HG03520 (cell line): Measurements from ENCODE around the gene TERB1.

ENCODE experiments used
- ATAC-seq: cut with Tn5 transposase; IDR thresholded peaks from one replicate; pipeline ENCODE4 v1.9.1; 2021; ENCODE audit warnings: mild to moderate bottlenecking, moderate library complexity; ENCODE audit not compliant: unreplicated experiment

The TERB1 gene, protein sequence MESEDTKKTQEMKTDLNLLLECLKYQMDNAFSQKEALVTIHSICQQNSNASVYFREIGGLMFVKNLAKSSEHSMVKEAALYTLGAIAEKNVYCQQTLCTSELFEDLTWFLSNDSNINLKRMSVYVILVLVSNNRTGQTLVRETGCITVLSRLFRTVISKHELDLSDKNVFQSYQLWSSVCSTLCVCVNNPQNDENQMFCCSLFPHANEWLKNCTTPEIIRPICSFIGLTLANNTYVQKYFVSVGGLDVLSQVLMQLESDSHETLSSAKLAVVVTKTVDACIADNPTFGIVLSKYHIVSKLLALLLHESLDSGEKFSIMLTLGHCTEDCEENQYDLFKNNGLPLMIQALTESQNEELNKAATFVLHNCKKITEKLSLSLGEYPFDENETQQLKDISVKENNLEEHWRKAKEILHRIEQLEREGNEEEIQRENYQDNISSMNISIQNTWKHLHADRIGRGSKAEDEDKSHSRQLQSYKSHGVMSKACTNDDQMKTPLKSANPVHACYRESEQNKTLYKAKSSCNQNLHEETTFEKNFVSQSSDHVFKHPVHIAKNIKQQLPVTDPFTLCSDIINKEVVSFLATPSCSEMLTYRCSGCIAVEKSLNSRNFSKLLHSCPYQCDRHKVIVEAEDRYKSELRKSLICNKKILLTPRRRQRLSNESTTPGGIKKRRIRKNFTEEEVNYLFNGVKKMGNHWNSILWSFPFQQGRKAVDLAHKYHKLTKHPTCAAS

DNA sequence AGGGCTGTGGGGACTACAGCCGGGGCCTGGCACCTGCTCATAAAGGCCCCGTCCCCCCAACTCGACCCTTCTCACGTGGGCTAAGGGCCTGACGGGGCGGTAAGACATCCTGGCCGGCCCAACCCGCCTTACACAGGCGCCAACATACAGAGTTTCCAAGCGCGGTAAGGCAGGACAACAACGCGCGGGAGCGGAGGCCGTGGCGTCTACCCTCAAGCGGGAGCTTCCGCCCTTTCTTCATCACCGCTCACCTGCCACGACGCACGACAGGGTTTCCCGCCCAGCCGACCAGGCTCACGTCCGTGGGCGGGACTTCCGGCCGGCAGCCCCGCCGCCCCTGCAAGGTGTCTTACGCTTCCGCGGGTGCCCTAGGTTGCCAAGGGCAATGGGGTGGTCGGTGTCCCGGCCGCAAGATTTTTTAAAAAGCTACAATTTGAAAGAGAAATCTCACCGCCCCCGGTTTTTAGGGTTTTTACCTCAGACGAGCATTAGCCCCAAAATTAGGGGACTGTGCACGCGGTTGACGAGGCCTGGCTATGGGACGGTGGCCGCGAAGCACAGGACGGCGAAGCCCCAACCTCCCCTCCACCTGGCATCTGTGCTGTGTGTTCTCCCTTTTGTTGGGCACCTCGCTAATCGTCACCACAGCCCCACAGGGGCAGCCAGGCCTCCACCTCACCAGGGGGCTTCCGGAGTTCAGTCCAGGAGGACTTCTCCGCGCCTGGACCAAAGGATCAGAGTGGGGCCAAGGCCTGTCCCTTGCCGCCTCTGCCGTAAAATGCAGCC, at the start of gene TERB1:
TSS of gene TERB1 (minus strand) at position 265 of the 786 bp plus-strand sequence. CDS start 4,786 bp downstream, outside the sequence.
- ATAC-seq, result no peak

DNA sequence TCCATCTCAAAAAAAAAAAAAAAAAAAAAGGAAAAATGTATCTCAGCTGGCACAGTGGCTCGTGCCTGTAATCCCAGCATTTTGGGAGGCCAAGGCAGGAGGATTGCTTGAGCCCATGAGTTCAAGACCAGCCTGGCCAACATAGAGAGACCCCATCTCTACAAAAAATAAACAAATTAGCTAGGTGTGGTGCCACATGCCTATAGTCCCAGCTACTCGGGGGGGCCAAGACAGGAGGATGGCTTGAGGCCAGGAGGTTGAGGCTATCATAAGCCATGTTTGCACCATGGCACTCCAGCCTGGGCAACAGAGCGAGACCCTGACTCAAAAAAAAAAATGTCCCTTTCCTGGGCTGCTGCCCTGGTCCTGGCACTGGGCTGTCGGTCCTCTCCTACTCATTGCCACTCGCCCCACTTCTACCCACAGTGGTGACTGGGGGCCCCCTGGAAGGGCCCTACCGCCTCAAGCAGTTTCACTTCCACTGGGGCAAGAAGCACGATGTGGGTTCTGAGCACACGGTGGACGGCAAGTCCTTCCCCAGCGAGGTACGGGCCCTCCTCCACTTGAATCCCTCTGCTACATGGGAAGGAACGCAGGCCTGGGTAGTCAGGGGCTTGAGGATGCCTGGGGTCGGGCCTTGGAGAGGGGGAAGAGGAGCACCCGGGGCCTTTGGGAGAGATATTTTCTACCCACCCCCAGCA, 48.9 kb upstream of the TERB1 start:
- no peak for ATAC-seq

DNA sequence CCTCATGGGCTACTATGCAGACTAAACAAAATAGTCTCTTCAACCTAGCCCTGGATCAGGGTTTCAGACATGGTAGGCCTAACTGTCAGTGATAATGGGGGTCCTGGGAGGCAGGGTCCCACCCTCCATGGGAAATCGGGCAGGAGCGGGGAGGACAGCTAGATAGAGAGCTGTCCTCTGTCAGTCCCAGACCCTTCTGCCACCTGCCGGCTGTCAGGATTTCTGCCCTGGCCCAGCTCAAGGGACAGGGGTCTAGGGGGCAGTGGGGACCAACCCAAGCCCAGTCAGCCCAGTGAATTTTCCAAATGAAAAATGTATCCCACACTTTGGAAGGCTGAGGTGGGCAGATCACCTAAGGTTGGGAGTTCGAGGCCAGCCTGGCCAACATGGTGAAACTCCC, 48.2 kb upstream of the TERB1 start:
- no peak for ATAC-seq

DNA sequence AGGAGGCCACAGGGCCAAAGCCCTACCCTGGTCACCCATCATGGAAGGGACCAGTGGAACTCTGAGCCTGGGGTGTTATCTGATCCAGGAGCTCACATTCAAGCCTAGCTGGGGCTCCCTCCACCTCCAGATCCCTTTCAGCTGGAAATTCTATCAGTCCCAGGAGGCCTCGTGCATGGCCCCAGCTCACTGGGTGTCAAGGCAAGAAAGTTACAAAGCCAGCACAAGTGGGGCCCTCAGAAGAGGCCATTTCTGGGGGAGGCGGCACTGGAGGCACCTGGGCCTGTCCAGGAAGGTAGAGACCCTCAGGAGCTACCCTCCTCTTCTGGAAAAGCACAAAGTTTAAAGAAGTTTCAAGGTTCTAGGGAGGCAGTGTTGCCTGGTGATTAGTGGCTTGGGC, 47.6 kb upstream of the TERB1 start:
- ATAC-seq, result no peak

DNA sequence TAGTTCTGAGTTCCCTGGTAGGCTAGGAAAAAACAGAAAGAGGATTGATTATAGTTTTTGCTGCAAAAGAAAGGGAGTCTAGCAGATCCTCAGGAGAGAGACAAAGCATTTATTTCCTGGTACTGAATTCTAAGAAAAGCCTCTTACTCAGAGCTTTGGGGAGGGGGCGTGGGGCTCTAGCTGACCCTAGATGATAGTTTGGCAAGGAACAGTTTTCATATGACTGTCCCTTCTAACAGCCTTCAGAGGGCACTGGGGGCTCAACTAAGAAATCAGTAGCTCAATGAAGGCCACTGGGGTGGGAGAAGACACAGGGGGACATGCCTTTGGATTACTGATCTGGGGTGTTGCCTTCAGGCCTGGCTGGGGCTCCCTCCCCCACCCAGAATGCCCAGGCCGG, 46.8 kb upstream of the TERB1 start:
- ATAC-seq, result no peak

DNA sequence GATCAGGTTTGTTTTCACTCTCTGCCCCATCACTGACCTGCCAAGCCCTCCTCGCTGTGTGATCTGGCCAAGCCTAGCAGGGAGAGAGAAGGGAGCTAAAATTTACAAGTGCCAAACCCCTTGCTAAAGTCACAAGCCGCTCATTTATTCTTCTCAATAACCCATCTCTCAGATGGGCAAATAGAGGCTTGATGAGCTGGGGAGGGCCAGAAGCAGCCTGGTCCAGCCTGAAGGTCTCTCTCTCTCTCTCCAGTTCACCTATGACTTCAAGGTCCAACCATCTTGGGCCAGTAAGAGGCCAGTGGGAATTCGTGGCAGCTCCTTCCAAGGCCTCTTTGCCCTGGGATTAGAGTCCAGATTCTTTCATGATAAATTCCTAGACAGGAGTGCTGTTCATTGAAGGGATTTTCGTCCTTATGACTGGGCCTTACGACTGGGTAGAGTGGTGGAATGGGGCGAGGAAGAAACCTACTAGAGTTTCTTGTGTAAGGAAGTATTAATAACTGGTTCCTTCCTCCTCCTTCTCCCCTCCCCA, 46.2 kb upstream of the TERB1 start:
- no peak for ATAC-seq

DNA sequence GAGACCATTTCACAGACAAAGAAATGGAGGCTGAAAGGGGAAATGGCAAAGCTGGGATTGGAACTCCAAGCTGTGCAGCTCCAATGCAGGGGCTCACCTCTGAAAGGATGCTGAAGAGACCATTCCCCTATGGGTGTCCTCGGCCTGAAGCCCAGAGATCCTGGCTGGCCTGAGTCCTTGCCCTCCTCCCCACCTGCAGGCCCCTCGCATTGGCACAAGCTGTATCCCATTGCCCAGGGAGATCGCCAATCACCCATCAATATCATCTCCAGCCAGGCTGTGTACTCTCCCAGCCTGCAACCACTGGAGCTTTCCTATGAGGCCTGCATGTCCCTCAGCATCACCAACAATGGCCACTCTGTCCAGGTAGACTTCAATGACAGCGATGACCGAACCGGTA, 45.4 kb upstream of the TERB1 start:
- no peak for ATAC-seq

DNA sequence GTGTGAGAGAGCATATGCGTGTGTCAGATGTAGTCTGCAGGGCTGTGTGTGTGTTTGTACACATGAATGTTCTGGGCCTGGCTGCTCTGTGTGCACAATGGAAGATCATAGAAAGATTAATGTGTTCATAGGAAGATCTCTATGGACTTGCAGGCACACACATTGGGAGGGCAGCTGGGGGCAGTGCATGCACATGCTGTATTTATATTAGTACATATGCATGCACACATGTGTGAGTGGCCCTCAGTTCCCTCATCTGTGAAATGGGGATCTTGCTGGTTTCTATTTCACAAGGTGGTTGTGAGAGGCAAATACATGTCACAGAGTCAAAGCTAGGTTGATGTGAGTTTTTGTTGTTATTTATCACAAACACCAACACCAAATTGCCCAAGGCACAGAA, 44.9 kb upstream of the TERB1 start:
- no peak for ATAC-seq

DNA sequence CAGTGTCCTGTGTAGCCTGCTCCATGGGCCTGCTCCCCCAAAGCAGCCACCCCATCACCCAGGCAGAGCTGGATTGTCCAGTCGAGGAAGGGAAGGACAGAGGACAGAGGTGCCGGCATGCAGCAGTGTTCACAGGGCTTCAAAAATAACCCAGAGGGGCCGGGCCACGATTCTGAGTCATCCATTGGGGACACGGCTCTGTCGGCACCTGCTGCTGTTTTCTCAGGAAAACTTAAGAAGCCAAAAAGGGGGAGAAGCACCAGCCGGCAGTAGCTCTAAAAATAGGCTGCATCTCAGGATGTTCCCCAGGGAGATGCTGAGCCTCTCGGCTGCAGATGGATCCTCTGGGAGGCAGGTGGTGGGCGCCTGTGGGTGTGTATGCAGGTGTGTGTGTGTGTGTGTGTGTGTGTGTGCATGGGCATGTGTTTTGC, 44.4 kb upstream of the TERB1 start:
- no peak for ATAC-seq

DNA sequence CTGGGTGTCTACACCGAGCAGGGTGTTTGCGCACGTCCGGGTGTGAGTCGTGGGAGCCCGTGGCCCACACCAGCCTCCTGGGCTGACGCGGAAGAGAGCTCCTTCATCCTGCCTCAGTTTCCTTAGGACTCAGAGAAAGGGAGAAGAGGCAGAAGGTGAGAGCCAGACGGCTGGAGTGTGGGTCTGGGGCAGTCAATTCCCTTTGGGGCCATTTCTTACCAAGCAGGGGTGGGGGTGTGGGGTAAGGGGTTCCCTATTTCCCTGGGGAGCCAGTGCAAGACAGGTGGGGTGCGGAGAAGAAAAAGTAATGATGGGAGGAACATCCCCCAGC, 43.7 kb upstream of the TERB1 start:
- no peak for ATAC-seq

DNA sequence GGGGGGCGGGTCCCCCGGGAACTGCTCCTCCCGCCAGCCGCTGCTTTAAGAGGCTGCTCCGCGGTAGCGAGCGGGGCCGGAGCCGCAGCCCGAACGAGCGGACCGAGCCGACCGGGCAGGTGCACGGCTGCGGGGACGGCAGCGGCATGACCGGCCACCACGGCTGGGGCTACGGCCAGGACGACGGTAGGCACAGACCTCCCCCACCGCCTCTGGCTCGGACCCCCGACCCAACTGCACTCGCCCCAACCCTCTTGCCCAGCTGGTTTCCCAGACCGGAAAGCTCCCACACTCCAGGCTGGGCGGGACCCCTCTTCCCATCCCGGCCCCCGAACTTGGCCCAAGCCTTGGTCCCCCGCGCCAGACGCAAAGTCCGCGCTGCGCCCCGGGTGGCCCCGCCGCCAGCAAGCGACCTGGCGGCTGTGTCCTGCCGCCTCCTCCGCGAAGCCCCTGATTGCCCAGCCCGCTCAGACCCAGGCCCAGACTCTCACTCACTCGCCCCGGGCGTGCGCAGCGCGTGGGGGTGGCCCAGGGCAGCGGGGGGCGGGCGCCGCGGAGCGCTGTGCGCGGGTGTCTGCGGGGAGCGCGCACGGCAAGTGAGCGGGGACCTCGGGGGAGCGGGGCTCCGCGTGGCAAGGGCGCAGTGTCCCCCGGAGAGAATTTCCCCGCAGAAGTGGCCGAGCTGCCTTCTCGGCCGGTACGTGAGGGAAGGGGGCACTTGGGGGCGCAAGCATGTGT, 43.1 kb upstream of the TERB1 start, which contains the start of gene CA7:
TSS of gene CA7 (plus strand) at position 73 of the 738 bp plus-strand sequence. CDS start at position 147, 74 bp downstream.
- no peak for ATAC-seq

DNA sequence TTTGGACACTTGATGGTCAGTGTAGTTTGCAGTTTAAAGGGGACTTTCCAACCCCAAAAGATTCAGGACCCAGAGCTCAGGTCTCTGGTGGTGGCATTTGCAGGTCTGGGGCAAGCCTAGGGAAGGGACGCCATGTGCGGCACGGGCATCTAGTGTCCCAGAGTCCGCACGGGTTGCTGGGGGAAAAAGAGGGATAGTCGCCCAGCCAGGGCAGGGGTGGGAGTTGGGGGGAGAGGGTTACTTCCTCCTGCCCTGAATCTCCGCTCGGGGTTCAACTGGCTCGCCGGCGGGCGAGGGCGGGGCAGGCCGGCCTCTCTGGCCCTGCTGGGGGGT, 42.6 kb upstream of the TERB1 start:
- ATAC-seq, result no peak

DNA sequence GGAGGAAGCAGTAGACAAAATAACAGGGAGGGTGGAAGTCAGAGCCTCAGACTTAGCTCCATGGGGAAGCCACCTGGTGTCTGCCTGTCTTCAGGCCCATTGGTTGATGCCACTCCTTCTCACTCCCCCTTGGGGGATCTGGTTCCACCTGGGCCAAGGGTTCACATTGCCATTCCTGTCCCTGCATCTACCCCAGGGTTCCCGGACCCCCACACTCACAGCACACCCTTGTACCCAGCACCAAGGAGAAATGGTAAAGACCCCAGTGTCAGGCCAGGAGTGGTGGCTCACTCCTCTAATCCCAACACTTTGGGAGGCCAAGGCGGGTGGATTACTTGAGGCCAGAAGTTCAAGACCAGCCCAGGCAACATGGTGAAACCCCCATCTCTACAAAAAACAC, 41.8 kb upstream of the TERB1 start:
- no peak for ATAC-seq

DNA sequence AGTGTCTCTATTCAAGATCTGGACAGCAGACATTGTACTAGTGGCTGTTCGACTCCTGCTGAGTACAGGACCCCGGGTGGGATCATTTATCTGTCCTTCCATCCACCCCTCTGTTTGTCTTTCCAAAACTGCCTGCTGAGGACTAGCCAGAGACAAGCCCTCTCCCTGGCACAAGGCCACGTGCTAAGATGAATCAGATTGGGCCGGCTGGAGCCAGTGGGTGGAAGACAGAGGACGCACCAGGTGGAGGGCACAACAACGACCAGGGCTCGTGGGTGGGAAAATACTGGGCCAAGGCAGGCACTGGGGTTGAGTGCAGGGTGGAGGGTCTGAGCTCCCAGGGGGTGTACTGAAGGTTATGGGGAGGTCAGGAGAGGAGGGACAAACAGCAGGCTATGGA, 41.4 kb upstream of the TERB1 start:
- no peak for ATAC-seq

DNA sequence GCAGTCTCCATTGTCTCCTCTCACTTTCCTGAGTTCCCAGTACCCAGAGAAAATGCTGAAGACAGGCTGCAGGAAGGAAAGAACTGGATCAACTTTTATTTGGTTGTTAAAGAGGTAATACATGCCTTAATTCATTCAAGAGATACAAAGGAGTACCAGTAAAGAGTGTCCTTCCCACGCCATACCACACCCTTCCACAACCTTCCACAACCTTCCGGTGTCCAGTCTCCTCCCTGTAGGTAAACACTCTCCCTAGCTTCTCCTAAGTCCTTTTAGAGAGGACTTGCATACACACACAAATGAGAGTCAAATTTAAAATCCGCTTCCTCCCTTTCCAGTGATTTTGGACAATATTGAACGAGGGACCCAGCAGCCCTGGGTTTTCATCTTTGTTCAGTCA, 40.0 kb upstream of the TERB1 start:
- no peak for ATAC-seq

DNA sequence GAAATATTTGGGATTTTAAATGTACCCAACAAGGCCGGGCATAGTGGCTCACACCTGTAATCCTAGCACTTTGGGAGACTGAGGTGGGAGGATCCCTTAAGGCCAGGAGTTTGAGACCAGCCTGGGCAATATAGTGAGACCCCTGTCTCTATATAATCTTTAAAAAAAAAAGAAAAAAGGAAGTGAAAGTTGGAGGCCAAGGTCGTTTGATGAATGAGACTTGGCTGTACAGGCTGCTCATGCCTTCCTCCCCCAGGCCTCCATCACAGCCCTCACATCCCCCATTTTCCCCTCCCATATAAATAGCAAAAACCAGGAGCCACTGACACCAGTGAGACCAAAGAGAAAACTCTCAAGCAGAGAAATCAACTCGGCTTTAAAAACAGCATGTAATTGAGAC, 39.5 kb upstream of the TERB1 start:
- no peak for ATAC-seq

DNA sequence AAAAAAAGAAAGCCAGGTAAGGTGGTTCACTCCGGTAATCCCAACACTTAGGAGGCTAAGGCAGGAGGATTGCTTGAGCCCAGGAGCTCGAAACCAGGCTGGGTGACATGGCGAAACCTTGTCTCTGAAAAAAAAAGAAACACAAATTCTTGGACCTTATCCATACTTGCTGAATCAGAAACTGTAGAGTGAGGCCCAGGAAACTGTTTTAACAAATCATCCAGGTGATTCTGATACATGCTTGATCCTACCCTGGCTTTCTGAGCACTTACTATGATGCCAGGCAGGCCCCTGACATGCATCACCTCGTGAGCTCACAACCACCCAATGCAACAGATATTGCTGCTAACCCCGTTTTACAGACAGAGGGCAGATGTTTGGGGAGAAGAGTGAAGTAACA, 33.4 kb upstream of the TERB1 start:
- no peak for ATAC-seq

DNA sequence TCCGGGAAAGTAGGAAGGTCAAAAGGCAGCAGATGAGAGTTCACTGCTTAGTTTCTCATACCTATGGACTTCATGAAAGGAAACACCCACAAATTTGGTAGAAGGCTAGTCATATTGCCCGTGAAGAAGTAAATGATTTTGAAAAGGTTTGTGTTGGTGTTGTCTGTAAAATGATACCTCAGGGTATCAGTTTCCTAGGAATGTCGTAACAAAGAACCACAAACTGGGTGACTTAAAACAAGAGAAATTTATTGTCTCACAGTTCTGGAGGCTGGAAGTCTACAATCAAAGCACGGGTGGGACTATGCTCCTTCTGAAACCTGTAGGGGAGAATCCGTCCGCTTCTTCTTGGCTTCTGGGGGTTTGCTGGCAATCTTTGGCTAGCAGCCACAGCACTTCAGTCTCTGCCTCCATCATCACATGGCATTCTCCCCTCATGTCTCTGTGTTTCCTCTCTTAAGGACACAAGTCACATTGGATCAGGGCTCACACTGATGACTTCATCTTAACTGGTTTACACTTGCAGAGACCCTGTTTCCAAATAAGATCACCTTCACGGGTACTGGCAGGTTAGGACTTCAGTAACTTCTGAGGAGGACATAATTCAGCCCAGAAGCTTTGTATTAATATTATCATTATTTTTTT, 31.4 kb upstream of the TERB1 start:
- ATAC-seq, result no peak

DNA sequence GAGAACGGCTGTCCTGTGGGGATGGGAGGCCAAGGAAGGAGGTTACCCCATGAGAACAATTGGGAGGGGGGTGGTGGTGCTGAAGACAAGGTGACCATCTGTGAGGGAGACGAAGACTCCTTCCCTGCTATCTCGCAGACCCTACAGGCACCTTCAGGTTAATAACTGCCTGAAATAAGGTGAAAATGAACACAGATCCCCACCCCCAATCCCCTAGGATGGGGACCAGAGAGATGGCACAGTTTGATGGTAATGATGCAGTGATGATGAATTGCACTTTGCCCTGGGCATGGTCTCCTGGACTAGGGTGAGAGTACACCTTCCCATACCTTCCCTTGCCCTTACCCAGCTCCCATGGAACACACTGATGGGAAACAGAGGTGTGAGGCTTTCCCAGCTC, 30.8 kb upstream of the TERB1 start:
- no peak for ATAC-seq
